NCI-H510A treated with DMSO at 0.1 percent for 48 hours (cell line): ENCODE results near the gene TMPRSS3.

Source experiments
- DNase-seq: peaks from one replicate; lab custom pipeline; 2025; lab: John Stamatoyannopoulos, UW

TMPRSS3 gene

DNA sequence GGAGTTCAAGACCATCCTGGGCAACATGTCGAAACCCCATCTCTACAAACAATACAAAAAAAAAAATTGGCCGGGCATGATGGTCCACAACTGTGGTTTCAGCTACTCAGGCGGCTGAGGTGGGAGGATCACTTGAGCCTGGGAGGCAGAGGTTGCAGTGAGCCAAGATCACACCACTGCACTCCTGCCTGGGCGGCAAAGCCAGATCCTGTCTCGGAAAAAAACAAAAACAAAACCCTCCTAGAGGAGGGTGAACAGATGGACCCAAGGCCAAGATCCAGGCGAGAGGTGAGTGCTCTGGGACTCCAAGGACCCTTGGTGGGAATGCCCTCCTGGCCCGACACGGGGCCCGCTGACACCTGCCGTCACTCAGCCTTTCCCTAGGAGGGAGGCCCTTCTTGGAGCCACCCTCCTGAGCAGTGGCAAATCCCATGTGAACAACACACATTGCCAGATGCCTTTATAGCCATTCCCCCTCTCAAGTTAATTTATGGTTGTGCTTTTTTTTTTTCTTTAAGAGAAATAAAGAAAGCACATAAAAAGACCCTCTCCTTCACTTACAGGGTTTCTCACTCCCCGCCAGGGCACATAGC, 45.4 kb downstream of the TMPRSS3 start:
- no peak for DNase-seq

DNA sequence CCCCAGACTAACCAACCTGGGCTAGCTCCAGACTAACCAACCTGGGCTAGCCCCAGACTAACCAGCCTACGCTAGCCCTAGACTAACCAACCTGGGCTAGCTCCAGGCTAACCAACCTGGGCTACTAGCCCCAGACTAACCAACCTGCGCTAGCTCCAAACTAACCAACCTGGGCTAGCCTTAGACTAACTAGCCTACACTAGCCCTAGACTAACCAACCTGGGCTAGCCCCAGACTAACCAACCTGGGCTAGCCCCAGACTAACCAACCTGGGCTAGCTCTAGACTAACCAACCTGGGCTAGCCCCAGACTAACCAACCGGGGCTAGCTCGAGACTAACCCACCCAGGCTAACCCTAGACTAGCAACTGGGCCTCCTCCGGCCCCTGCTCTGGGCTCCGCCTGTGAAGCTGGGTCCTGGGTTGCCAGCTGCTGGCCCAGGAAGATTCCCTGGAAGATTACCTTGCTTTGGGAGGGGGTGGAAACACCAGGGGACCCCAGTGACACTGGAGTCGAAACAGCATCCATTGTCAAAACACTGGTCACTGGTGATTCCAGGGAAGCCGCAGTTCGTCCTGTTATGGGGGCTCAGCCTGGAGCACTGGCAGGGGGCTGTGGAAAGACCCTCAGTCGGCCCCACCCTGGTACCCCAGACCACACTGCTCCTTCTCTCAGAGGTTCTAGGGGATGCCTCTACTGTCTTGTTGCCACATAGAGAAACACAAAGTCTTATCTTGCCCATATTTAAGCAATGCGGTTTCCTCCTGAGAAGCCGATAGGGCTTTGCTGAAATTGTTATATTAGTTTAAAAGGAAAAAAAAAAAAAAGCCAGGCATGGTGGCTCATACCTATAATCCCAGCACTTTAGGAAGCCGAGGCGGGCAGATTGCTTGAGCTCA, 46.2 kb downstream of the TMPRSS3 start:
- DNase-seq: no peak

DNA sequence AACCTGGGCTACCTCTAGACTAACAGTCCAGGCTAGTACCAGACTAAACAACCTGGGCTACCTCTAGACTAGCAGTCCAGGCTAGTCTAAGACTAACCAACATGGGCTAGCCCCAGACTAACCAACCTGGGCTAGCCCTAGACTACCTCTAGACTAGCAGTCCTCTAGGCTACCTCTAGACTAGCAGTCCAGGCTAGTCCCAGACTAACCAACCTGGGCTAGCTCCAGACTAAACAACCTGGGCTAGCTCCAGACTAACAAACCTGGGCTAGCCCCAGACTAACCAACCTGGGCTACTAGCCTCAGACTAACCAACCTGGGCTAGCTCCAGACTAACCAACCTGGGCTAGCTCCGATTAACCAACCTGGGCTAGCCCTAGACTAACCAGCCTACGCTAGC, 47.1 kb downstream of the TMPRSS3 start:
- no peak for DNase-seq

DNA sequence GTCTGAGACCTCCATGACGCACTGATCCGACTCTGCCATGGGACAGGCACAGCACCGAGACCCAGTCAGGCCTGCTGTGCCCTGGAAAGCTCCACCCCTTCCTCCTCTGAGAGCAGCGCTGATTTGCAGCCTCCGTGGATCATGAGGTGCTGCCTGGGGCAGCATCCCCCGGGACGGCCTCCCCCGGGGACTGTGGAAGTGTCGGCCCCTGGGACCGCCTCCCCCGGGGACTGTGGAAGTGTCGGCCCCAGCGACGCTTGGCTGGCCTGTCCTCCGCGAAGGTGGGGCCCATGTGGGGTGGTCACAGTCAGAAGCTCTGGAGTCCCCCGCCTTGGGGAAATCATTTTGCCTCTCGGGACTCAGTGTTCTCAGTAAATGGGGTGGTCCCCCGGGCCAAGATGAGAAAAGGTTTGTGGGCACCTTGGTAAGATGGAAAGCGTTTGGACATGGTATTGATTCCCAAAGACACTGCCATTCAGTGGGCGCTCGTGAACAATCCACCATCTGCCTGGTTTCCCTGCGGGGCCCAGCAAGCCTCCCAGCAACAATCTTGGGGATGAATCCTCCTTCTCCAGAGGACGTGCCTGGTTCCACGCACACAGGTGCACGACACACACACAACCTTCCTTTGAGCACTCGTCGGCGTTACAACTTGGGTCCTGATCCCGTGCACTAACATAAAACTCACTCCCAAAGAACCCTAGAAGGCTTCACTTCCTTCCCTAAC, 48.1 kb downstream of the TMPRSS3 start:
- no peak for DNase-seq

DNA sequence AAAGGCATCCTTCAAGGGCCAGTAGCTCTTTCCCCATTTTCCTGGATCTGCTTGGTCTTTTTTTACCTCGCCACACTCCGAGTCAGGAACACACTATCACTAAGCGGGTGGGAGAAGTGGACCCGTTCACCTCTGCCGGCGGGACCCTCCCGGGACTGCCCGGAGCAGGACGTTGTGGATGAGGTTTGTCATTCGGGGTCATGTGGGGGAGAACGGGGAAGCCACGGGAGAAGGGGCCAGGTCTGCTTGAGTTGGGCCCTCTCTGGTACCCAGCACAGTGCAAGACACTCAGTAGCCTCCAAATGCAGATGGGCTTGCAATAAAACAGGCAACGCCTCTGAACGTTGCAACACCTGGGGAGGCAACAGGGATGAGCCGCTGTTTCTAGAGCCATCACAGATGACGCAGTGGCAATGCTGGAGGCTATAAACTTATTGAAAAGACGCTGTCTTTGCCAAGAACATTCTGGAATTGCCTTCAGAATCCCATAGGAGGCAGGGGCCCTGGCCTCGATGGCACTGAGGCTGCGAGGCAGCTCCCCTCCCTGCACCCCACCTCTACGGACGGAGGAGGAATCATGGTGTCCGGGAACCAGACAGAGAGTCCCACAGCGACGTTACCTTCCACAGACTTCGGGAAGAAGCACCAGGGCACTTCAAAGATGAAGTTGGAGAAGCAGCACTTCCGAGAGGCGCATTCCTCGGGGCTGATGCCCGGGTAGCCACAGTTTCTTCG, 48.8 kb downstream of the TMPRSS3 start:
- no peak for DNase-seq

DNA sequence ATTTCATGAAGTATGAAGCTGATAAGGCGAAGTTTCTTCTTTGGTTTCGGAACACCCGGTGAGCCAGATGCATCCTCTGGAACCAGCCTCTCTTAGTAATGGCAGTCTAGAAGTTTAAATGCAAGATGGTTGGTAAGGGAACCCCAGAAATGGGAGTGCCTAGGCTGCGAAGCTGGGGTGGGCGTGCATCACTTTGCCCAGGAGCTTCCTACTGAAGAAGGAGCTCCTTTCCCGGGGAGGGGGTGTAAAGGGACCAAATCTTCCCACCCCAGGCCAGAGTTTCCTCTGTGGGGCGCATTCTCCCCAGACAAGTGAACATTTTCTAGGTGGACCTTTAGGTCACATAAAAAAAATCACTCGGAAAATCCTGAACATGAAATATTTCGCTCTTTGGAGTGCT, 49.4 kb downstream of the TMPRSS3 start:
- no peak for DNase-seq

DNA sequence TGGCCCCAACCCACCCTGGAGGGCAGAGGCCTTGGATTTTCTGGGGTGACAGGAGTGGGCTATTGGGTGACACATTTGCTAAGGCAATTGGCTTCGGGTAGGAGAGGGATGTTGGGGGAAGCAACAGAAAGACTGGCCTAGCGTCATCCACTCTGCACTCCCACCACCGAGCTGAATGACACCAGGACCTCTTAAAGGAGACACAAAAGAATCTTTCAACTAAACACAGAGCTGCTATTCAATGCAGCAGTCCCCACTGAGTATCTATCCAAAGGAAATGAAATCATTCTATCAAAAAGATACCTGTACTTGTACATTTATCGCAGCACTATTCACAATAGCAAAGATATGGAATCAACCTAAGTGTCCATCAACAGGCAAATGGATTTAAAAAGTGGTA, 51.2 kb downstream of the TMPRSS3 start:
- DNase-seq: no peak

DNA sequence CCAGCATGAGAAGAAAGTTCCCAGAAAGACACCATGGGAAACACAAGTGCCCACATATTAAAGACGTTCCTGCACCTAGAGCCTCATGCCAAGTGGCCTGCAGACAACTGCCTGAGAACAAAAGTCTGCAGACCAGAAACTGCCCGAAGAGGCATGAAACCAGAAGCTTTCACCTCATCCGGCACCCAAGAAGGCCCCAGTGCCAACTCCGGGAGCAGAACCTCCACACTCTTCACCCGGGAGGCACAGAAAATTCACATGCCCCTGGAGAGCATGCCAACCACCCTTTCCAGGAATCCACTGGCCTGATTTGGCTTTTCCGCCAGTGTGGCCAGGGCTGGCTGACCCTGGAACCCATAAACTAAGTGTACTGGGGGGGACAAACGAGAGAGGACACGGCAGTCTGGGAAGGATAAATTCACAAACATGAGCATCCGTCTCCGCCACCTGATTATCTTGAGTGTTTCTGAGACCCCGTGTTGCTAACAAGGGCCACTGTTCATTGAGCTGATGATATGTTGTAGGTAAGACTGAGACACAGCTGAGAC, 51.8 kb downstream of the TMPRSS3 start:
- DNase-seq: no peak

DNA sequence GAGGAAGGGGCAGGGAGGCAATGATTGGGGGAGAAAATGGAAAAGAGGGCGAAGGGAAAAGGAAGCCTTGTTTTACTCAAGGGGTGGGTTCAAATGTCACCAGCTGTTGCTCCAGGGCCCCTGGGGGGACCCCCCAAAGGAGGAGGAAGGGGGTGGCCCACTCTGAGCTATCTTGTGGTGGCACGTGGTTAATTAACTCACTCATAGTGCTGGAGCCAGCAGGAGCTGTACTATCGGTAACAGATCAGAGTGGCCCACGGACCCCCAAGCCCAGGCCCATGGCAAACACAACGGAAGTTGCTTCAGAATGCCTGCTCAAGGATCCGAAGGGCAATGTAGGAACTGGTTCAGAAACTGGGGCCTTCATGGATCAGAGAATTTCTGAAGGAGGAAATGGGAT, 52.3 kb downstream of the TMPRSS3 start:
- DNase-seq: no peak

DNA sequence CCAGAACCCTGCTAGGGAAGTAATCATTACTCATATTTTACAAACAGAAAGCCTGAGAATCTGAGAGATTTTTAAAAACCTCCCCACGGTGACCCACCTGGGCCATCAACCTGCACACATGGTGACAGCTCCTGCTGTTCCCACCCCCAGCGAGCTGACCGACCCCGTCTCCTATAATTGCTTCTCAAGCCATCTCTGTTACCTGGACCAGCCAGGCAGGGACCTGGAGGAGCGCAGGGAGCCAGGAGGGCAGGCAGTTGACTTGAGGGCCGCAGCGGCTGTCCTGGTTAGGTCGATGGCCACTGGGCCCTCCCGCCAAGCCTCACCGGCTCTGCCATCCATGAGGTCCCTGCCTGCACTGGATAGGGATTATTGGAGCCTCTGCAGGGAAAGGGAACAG, 52.8 kb downstream of the TMPRSS3 start:
- DNase-seq: no peak

DNA sequence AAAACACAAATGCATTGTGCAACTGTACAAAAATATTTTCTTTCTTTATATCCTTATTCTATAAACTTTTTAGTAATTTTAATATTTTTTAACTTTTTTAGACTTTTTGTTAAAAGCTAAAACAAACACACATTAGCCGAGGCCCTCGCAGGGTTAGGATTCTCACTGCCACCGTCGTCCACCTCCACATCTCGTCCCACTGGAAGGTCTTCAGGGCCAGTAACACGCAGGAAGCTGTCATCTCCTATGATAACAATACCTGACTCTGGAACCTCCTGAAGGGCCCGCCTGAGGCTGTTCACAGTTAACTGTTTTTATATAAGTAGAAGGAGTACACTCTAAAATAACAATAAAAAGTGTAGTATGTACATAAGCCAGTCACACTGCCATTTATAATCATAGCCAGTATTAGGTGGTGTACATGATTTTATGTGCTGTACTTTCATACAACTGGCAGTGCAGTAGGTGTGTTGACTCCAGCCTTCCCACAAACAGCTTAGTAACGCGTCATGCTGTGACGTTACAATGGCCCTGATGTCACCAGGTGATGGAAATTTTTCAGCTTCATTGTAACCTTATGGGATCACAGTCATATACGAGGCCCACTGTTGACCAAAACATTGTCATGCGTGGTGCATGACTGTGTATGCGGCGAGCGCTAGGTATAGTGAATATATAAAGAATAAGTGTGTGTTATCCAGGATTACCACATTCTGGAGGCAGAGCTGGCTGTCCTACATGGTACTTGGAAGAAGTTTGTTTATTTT, 53.9 kb downstream of the TMPRSS3 start:
- no peak for DNase-seq

DNA sequence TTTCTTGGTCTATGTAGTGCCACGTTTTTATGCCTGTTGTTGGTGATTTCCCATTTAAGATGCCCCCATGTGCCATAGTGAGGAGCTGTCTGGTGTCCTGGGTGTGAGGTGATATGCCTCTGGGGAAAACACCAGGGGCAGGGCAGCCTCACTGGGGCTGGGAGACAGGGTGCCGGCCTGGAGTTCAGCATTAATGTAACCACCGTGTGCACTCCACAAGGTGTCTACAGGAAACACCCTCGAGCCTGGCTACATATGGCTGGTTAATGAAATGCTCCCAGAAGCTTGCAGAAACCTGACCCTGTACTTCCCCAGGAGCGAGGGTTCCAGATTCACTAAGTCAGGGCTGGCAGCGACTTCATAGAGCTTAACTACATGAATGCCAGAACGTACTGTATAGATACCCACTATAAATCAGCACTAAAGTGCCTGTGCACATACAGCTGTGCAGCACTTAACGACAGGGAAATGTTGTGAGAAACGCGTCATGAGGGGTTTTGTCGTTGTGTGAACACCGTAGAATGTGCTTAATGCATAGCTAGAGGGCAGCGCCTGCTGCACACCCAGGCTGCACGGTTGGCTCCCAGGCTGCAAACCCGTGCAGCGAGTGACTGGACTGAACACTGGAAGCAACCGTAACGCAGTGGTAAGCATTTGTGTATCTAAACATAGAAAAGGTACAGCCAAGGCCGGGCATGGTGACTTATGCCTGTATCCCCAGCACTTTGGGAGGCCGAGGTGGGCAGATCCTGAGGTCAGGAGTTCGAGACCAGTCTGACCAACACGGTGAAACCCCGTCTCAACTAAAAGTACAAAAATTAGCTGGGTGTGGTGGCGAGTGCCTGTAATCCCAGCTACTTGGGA, 55.4 kb downstream of the TMPRSS3 start:
- DNase-seq: peak; percentile 28

DNA sequence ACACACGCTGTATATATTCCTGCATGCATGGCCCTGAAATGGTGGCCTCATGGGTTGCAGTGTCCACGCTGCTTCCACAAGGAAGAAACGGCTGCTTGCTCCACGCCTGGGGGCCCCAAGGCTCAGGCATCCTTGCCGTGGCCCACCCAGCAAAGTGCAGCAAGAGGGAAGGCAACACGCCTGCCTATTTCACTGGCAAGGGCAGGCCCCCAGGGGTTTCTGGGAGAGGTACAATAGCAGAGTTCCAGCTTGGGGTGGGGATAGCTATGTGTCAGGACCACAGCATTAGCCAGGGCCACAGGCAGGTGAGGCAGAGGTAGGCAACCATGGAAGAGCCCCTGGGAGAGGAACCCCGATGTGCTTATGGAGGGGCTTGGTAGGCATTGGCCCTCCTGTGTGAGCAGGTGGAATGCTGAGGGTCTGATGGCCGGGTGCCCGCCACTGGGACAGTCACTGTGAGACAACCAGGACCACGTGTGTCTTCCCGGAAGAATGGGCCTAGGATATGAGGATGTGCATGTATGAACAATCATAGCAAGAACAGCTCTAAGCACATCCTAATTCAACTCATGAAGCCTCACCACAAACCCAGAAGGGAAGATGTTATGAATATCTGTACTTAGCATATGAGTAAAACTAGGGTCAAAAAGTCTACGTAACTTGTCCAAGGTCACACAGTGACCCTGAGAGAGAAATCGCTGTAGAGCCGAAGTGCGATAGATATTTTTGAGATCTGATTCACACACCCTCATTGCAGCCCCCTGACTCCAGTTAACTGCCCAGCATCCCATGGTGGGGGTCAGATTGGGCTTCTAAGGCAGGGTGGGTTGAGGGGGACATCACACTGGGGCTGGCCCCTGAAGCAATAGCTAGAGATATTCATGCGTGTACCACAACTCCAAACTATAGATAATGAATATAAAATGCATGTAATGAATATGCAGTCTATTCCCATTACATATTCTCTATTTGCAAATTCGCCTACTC, 56.8 kb downstream of the TMPRSS3 start:
- no peak for DNase-seq

DNA sequence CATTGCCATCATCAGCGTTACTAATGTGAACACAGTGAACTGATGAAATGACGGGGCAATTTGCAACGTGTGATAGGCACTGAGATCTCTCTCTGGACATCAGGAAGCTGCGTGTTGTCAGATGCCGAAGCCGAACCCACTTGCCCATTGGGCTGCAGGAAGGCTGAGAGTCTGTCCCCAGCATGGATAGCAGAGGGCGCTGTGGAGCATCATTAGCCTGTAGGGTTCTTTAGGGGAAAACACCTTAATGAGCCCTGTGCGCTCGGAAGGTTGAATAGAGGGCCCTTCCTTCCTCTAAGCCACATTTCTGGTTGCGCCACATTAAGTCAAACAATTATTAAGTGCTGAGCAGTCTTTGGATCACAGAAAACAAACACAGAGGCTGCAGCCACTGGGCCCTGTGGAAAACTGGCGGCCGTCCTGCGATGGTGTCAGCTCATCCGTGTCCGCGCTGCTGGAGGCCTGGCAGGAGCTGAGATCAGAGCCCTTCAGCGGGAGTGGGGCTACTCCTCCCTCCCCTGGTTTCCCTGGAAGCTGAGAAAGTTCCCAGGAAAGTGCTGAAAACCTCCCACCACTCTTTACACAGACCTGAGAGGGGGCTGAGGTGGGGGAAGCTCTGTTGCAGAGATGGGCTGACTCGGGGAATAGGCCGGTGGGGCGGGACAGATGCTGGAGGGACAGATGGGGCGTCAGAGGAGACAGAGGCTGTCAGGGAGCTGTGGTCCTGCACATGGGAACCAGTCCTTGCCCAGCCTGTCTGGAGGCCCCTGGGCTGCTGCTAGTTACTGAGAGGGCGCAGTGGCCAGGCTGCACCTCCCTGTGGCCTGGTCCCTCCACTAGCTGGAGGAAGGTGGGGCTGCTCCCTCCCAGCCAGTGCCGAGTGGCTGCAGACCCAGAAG, 57.8 kb downstream of the TMPRSS3 start:
- peak; percentile 94 for DNase-seq

DNA sequence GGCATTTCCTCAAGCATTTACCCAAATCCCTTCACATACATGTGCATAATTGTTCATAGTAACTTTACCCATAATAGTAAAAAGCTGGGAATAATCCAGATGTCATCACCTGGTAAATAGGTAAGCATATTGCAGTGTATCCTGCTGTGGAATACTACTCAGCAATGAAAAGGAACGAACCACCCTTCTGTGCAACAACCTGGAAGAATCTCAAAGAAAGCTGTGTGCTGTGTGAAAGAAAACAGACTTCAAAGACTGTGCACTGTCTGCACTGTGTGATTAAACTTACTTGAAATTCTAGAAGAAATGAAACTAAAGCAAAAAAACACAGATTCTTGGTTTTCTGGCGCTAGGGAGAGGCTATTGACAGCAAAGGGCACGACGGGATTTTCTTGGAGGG, 58.6 kb downstream of the TMPRSS3 start:
- no peak for DNase-seq

DNA sequence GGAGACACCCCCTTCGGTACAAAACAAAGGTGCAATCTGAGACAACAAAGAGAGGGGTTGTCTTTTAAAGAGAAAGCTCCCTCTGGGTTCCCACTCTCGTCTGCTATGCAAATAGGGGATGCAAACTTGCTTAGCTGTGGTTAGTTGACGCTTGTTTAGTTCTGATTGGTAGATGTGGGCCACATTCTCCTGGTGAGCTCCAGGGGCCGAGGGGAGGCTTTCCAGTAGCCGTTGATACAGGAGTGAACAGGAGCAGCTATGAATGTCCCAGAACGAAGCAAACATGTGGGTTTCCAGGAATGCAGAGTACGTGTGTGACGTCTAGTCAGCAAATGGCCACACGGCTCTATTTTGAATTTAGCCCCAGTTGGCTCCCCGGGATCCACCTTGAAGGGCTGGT, 59.8 kb downstream of the TMPRSS3 start:
- DNase-seq: peak; percentile 77

DNA sequence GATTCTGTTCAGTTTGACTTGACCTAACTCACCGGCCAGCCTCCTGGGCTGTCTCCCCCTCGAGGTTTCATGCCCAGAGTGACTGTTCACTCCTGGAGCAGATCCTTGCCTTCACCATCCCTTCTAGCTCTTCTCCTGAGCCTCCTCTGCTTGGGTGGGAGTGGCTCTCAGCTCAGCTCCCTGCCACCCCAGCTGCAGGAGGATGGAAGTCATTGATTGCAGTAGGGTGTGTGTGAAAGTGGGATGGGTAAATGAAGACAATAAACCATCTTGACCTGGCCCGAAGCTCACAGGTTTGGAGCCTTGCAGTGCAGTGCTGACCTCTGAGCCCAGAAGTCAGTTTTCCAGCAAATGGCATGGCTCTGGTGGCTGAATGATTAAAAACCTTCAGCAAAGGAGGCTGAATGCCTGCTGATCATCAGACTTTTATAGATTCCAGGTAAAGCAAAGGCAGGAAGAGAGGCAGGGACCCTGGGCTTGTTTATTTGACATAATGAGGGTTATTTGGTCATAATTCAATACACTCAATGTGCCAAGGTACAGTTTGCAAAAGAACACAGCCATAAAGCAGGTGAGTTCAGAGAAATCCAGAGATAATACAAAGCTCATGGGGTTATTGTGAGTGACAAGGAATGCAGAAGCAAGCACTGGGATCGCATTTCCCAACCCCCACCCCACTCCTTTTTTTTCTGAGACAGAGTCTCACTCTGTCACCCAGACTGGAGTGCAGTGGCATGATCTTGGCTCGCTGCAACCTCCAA, 63.1 kb downstream of the TMPRSS3 start:
- DNase-seq: no peak
